ENCODE results near the gene SDK2.

DNA sequence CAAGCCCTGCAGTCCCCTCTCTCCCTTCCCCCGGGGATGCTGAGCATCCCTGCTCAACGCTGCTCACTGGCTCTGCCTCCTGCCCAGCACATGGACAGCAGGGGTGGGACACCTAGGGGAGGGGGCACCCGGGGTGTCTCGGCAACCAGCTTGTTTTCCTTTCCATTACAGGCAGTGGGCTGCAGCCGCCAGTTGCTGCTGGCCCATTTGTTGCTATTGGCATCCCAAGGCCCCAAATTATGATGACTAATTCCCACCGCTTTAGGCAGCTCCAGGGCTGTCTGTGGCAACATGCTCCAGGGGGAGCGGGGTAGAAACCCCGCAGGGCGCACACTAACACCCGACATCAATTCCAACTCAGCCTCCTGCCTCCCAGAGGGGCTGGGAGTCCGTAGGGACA is 4.9 kb downstream of the SDK2 start:
- TF ChIP-seq, protein P1, sequence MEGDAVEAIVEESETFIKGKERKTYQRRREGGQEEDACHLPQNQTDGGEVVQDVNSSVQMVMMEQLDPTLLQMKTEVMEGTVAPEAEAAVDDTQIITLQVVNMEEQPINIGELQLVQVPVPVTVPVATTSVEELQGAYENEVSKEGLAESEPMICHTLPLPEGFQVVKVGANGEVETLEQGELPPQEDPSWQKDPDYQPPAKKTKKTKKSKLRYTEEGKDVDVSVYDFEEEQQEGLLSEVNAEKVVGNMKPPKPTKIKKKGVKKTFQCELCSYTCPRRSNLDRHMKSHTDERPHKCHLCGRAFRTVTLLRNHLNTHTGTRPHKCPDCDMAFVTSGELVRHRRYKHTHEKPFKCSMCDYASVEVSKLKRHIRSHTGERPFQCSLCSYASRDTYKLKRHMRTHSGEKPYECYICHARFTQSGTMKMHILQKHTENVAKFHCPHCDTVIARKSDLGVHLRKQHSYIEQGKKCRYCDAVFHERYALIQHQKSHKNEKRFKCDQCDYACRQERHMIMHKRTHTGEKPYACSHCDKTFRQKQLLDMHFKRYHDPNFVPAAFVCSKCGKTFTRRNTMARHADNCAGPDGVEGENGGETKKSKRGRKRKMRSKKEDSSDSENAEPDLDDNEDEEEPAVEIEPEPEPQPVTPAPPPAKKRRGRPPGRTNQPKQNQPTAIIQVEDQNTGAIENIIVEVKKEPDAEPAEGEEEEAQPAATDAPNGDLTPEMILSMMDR (tag by site-specific recombination; IDR thresholded peaks at IDR 0.05), result no peak
- TF ChIP-seq ZFP41 (tag by site-specific recombination; IDR thresholded peaks at IDR 0.05; ENCODE audit: borderline replicate concordance), result no peak
- TF ChIP-seq ZNF626 (tag by site-specific recombination; IDR thresholded peaks at IDR 0.05), result no peak
